NCI-H748 (cell line): ENCODE results near the gene NTN3.

Source experiments
- DNase-seq: peaks from one replicate; lab custom pipeline; 2025; ENCODE audit not compliant: unreplicated experiment; lab: John Stamatoyannopoulos, UW

Gene NTN3

DNA sequence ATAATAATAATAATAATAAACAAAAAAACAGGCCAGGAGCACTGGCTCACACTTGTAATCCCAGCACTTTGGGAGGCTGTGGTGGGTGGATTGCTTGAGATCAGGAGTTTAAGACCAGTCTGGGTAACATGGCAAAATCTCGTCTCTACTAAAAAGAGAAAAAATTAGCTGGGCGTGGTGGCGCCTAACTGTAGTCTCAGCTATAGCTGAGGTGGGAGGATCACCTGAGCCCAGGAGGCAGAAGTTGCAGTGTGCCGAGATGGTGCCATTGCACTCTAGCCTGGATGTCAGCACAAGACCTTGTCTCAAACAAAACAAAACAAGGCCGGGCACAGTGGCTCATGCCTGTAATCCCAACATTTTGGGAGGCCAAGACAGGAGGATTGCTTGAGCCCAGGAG is 23.9 kb downstream of the NTN3 start:
- DNase-seq = no peak

DNA sequence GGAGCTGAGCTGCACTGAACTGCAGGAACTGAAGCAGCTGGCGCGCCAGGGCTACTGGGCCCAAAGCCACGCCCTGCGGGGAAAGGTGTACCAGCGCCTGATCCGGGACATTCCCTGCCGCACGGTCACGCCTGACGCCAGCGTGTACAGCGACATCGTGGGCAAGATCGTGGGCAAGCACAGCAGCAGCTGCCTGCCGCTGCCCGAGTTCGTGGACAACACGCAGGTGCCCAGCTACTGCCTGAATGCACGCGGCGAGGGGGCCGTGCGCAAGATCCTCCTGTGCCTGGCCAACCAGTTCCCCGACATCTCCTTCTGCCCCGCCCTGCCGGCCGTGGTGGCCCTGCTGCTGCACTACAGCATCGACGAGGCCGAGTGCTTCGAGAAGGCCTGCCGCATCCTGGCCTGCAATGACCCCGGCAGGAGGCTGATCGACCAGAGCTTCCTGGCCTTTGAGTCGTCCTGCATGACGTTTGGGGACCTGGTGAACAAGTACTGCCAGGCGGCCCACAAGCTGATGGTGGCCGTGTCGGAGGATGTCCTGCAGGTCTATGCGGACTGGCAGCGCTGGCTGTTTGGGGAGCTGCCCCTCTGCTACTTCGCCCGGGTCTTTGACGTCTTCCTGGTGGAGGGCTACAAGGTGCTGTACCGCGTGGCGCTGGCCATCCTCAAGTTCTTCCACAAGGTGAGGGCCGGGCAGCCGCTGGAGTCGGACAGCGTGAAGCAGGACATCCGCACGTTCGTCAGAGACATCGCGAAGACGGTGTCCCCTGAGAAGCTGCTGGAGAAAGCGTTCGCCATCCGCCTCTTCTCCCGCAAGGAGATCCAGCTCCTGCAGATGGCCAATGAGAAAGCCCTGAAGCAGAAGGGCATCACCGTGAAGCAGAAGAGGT is 25.4 kb downstream of the NTN3 start:
- DNase-seq = no peak

DNA sequence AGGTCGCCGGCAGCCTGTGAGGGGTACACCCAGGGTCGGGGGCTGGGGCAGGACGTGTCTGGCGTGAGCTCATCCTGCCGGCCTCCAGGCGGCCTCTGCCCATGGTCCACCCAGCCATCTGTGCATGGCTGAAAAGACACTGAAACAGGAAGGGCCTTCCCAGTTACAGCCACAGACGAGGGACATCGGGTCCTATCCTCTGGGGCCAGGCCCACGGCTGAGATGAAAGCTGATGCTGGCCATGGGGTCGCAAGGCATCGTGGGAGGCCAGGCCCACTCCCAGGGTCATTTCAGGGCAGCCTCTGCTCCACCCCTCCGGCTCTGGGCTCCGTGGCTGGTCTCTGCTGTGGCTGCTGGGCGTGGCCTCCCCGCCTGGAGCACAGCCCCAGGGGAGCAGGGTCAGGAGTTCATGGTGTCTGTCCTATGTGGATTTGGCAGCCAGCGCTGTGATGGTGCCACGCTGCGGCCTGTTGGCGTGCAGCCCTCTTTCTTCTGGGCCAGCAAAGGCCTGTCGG is 26.1 kb downstream of the NTN3 start:
- DNase-seq = no peak

DNA sequence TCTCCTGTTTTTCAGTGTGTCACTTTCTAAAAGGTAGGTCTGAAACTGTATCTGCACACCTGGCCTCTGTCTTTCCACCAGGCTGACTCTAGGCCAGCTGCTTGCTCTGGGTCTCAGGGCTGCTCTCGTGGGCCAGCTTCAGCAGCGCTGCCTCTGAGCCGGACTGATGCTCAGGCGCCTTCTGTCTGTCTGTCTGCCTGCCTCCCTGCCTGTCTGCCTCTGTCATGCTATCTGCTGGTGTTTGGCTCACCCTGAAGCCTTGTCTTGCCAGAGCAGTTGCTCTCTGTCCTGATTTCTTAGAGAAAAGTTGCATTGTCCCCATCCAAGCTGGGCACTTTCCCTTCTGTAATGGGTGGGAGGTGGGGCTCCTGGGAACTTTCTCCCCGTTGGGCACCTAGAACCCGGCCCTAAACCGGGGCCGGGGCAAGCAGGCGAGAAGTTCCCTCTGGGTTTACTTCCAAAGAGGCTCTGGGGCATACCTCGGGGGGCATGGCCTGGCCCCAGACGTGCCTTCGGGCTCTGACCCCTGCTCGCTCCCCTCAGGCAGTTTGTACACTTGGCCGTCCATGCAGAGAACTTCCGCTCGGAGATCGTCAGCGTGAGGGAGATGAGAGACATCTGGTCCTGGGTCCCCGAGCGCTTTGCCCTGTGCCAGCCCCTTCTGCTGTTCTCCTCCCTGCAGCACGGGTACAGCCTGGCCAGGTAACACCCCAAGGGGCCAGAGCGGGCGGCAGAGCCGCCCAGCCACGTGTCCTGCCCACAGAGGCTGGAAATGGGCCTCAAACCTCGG is 26.8 kb downstream of the NTN3 start:
- DNase-seq = no peak

DNA sequence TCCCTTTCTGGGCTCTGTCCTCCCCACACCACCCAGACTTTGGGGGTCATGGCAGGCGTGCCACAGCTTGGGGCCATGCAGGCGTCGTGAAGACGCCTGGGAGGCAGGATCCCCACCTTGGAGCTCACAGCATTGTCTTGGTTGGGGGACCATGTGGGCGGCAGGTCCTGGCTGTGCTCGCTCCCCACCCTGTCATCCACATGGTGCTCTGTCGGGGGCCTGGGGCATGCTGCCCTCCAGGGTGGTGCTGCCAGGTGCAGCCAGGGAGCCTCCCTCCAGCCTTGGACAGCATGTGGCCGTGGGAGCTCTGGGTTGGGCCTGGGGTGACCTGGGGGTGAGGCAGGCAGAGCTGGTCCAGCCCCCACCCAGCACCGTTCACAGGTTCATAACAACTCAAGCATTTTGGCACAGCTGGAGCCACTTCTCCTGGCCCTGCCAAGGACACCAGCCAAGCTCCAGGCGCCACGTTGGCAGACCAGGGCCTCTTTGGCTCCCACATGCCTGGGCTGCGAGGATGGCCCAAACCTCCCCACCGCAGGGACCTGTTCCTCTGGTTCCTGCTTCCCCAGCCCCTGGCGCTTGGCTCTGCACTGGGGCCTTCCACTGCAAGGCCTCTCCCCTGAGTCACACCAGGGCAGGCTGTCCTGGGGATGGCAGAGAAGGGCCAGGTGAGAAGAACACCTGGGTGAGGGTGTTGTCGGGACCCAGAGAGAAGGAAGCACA is 27.6 kb downstream of the NTN3 start:
- DNase-seq = no peak

DNA sequence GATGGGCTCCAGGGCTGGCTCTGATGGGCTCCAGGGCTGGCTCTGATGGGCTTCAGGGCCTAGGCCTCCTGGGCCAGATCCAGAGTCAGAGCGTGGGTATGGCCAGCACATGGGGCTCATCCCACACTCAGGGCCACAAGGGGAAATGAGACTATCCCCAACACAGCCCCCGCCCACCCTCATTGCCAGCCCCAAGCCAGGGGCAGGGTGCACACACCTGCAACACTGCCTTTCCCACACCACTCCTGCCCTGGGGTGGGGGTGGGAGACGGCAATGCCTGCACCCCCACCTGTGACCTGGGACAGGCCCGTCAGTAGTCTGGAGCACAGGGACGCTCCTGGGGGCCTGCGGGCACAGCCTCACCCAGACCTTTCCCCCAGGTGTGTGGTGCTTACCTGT is 28.4 kb downstream of the NTN3 start:
- DNase-seq = no peak

DNA sequence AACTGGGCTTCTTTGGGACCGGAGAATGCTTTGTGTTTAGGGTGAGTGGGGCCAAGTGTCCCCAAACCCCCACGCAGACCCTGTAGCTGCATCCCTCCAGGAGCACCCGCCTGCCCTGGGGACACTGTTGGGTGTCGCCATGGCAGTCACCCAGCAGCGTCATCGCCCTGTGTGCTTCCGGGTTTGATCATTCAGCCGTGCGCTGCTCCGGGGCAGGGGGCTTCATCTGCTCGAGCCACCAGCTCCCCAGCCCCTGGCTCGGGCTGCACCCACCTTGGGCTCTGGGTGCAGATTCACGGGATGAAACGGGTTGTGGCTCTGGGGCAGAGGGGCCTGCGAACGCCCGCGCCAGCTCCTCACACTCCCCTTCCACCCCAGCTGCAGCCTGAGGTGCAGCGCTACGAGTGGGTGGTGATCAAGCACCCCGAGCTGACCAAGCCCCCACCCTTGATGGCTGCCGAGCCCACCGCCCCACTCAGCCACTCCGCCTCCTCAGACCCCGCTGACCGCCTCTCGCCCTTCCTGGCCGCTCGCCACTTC is 28.9 kb downstream of the NTN3 start:
- no peak for DNase-seq

DNA sequence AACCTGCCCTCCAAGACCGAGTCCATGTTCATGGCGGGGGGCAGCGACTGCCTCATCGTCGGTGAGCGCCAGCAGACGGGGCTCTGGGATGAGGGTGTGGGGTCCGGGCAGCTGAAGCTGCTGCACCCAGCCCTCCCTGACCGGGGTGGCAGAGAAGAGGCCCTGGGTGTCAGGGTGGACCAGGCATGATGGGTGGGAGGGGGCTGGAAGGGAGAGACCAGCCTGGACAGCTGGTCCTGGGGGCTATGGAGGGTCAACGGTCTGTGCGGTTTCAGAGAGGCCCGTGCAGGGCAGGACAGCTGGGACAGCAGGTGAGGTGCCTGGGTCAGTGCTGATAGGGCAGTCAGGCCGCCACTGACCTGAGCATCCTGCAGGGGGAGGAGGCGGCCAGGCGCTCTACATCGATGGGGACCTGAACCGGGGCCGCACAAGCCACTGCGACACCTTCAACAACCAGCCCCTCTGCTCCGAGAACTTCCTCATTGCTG is 29.4 kb downstream of the NTN3 start:
- no peak for DNase-seq

DNA sequence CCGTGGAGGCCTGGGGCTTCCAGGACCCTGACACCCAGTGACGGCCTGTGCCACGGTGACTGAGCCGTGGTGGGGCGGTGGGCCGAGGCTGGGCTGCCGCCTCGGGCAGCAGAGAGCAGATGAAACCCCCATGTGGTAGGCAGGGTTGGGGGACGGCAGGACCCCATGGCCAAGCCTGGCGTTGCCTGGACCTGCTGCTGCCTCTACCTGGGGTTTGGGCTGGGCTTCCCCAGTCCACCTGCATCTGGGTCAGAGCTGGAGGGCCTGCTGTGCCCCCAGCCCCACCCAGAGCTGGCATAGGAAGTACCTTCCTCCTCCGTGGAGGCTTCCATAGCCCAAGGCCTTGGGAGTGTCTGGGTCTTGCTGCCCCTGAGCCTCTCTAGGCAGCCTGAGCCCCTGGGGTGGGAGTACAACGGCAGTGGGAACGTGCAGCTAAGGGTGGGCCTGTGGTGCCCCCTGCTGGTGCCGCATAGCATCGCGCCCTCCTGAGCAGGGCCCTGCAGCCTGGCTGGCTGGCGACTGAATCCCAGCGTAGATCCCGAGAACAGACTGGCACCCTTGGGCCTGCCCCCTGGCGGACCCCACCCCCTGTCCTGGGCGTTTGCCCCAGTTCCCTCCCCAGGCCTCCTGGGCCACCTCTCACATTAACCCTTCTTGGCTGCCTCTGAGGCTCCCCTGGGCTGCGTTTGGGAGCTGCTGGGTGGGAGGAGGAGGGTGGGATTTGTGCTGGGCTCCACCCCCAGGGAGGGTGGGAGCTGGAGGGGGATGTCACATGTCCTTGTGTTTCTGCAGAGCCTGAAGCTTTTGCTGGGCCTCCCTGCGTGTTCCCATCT is 30.0 kb downstream of the NTN3 start:
- DNase-seq = peak; percentile 67

DNA sequence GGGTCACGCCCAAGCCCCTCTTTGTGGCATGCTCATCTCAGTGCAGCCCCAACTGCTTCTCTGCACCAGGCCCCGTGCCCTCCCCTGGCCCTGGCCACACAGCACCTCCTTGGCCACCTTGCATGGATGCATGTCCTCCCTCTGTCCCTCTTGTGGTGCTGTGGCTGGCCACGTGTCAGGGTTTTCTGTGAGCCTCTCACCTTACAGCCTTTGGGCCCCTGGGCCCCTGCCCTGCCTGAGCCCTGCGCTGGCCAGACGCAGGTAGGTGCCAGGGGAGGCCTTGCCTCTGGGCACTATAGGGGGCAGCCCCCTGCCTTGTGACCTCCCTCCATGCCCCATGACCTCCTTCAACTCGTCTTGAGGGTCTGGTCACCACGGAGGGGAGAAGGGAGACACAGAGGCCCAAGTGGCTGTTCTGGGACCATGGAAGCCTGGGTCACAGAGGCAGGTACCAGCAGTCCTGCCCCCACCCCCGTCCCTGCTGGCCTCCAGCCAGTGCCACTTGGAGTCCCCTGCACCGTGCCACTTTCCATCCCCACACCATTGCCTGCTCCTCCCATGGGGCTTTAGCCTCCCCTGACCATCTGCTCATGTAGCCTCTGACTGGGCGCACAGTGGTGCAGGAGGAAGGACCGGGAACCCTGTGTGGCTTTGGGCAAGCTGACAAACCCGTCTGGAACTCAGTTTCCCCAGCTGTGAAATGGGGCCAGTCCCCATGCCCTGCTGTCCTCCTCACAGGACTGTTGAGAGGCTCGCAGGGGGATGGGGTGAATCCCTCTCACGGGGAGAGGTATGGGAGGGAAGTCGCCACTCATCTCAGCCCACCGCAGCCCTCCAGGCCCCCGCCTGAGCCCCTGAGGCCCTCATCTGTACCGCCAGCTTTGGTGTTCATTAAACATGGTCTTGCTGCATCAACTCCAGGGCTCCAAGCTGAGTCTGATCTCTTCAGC is 31.1 kb downstream of the NTN3 start:
- DNase-seq = no peak

DNA sequence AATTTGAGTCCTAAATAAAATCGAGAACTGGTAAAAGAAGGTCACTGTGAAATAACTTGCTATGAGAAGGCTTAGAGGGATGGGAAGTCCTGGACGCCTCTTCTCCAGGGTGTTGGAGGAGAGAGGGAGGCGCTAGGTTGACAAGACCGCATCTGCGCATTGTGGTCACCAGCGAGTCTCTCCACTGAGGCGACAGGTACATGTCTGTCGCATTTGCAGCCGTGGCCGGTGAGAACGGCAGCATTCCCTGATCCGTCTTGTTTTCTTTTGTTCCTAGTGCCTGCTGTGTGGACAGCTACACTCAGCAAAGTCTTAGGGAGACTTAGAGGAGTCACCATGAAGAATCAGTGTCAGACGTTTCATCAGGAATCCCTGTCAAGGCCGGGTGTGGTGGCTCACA is 34.6 kb downstream of the NTN3 start:
- DNase-seq = no peak

DNA sequence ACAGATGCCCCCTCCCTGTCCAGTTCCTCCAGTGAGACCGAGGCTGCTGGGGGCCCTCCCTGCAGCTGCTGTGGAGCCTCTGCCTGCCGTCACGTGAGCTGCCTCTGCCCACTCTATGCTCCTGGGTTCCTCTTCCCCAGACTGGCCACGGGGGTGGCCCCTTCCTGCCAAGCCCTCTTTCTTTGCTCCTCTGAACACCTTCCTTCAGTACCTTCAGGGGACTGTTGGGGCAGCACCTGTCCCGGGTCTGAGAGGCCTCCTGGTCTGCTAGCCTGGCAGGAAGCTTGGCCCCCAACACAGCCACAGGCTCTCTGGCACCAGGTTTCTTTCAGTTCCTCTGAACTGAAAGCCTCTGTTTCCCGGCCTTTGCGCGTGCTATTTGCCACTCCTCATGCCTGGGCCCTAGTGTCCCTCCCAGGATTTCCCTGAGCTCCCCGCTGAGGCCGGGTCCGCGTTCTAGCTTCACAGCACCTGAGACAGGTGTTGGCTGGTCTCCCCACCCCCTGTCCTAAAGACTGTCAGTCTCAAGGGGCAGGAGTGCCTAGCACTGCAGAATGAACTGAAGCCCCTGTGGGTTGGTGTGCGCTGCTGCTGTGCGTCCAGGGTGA is 36.1 kb downstream of the NTN3 start:
- DNase-seq = no peak

DNA sequence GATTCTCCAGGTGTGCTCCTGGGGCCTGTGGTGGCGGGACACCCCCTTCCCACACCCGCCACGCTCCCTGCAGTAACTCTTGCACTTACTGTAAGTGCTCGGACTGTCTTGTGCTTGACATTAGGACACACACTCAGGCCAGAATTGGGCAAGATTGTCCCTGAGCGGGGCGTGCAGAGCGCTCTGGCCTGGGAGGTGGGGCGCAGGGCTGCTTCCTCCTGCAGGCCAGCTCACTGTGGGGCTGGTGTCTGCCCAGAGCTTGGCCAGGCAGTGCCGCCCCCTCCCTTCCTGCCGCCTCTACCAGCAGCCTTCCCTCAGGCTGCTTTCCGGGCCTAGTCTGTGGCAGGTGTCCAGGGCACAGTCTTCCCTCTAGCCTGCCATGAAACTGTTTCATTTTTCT is 36.6 kb downstream of the NTN3 start:
- DNase-seq = no peak

DNA sequence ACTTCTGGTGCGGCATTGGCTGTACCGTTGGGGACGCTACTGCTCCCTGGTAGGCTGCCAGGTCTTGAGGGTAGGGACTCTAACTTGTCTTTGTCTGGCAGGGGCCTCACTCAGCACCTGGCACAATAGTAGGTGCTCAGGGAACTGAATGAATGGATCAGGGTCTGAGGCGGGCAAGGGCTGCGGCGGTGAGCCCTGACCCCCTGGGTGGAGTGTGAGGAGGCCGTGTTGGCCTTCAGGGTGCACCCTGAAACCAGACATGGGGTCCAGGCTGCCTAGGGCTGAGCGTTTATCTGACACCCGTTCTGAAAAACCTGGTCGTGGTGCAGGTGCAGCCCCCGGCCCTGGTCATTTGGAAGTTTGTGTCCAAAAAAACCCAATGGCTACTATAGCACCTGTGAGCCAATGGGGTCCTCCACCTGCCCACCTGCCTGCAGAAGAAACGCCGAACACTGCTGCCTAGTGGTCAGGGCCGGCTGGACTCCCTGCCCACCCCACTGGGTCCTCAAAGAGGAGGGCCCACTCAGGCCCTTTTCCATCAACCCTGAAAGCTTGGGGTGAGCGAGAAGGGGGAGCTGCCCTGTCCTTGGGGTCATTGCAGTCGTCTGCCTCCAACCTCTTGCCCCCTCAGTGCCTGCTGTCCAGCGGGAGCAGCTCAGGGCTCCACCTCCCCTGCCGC is 37.8 kb downstream of the NTN3 start:
- DNase-seq = no peak

DNA sequence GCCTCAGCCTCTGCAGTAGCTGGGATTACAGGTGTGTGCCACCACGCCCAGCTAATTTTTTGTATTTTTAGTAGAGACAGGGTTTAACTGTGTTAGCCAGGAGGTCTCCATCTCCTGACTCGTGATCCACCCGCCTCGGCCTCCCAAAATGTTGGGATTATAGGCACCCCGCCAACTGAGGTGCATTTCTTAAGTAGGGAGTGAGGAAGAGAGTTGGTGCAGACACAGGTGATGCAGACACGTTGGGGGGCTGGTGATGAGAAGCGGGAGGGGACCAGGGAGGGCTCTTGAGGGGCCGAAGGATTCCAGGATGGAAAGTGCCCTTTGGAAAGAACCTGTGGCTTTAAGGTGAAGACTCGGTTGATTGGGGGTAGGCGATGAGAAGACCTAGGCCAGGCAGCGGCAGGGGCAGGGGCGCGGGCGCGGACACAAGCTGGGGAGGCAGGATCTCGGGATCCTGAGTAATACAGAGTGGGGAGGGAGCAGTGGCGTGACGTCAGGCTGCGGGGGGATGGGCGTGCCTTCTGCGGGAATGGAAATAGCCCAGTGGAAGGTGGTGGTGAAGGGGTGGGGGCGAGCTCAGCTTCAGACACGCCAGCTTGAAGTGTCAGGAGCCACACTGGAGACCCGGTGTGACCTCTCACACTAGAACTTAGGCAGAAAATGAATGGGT is 40.2 kb downstream of the NTN3 start:
- DNase-seq = no peak

DNA sequence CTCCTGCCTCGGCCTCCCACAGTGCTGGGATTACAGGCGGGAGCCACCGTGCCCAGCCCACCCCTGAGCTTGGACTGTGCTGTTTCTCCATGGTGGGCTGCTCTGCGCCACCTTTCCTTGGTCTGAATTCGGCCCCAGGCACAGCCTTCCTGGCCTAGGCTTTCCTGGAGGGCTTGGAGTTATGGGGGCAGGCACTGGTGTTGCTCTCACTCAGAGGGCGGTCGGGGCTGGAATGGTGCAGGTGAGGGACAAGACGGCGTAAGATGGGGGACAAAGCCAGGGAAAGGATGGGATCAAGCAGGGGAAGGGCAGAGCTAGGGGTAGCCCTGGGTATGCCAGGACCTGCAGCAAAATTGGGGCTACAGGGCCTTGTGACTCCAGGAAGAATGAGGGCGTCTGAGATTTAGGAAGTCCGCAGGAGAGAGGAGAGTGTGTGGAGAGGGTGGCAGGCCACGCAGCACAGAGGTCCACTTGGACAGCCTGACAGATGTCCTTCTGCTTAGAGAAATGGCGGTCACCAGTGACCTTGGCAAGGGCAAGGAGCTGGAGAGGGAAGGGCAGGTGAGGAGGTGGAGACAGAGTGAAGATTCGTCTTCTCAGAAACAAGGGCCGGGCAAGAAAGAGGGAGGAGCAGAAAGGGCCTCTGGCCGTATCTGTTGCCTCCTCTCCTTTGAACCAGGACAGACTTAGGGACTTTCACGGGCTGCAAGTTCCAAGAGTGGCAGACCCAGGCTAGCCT is 41.1 kb downstream of the NTN3 start:
- no peak for DNase-seq
